Measurements from ENCODE around the gene CLCF1. TPM values are rescaled to one million over a fixed set of nuclear protein-coding genes. Genes with fewer than 3 reads are reported as not detected.

The CLCF1 gene
- total and polyA plus RNA-seq, 2 experiments from 2014 or later, result 0.16 to 2.4 TPM

DNA sequence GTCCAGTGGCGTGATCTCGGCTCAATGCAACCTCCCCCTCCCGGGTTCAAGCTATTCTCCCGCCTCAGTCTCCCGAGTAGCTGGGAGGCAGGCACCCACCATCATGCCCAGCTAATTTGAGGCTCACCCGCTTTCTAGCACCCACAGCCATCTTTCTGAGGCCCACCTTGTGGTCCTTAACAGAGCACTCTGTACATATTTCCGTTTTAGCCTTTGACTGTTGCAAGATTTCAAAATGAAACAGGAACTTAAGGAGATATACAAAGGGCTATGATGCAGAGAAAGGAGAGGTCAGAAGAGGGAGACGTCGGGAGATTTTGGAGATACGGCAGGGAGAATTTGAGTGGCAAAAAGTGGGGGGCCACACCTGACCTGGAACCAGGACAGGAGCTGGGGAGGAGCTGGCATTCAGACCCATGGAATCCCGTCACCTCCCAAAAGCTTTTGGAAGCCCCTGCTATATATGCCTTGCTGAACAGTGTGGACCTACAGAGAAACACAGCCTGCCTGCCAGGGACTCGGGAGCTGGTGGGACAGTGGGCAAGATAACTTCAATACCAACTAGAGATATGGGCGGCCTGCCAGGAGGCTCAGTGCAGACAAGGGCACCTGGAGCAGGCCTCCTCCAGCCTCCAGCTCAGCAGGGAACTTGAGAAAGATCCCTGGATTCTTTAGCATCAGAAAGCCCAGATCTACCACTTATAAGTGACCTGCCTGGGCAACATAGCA, 8.0 kb upstream of the CLCF1 start:
- H3K27ac ChIP-seq, result no peak overlapping the region
- no peak for TF ChIP-seq CTCF (IDR thresholded peaks at IDR 0.05; ENCODE audit: low read depth, low read length)
- H3K27me3 ChIP-seq, result peaks cover 27% of the 10 kb centered on the region
- H3K9me3 ChIP-seq (ENCODE audit: low read depth), result no peaks in the 10 kb centered on the region
- H3K36me3 ChIP-seq, result no peaks in the 10 kb centered on the region
- DNase-seq (ENCODE audit: low read depth in 1 of 2, low spot score in 1 of 2), result no peak
- no peak overlapping the region for H3K4me3 ChIP-seq
- no peaks in the 10 kb centered on the region for H3K4me1 ChIP-seq (ENCODE audit: low read depth)

DNA sequence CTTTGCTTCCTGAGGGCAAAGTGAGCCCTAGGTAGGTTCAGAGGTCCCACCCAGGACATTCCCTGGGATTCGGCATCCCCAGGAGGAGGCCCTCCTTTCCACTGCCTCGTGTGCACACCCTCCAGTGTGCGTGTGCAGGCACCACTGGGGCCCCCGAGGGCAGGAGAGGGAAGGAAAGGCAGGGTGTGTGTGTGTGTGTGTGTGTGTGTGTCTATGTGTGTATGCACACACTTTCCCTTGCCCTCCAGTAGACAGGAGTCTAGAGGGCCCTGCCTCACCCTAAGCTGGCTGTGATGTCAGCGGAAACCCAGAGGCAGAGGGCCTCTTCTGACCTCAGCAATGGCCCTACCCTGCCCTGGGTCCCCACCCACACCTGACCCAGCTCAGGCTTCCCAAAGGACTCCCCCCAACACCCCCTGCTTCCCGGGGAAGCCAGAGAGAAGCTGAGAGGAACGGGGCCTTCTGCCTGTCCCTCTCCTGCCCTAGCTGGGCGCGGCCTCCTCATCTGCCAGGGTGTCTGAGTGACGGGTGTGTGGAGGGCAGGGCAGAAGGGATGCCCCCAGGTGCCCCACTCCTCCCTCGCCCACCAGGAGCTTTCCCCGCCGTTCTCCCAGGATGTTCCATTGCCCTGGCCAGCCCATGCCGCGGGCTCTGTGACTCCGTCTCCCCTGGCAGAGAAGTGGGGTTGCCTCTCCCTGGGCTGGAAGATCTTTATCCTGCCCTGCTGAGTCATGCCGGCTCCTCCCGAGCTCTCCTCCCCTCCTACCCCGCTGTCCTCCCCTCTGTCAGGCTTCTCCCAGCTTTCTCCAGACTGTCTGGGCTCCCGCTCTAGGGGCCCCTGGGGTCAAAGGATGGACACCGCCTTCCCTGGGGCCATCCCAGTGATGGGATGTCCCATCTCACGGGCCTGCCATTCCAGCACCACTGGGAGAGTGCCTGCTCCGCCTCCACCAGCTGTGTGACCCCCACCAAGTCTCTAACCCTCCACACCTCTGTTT, 6.0 kb upstream of the CLCF1 start:
- DNase-seq (ENCODE audit: low read depth in 1 of 2, low spot score in 1 of 2), result no peak
- Histone ChIP-seq H3K36me3 (no peaks in the 10 kb centered on the region), H3K4me1 (ENCODE audit: low read depth) (no peaks in the 10 kb centered on the region), H3K27me3 (peaks cover 37% of the 10 kb centered on the region), H3K9me3 (ENCODE audit: low read depth) (no peaks in the 10 kb centered on the region), H3K4me3 (no peak overlapping the region), H3K27ac (no peak overlapping the region)
- TF ChIP-seq CTCF (IDR thresholded peaks at IDR 0.05; ENCODE audit: low read depth, low read length), result no peak

DNA sequence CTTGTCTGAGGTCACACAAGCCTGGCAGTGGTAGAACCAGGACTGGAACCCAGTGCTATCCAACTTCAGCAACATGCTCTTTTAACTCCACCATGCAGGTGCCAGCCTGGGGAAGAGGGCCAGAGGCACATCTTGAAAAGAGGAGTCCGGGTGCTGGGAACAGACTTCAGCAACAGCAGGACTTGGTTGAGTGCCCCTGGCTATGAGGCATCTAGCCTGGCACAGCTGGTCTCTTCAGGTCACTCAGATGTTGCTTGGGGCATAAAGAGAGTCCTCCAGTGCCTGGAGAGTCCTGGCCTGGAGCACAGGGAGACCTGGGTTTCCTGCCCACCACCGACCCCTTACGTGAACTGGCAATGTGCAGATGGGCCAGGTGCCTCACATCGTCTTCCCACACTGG, 5.1 kb upstream of the CLCF1 start:
- Histone ChIP-seq H3K36me3 (no peaks in the 10 kb centered on the region), H3K4me3 (no peak overlapping the region), H3K27ac (no peak overlapping the region), H3K9me3 (ENCODE audit: low read depth) (no peaks in the 10 kb centered on the region), H3K4me1 (ENCODE audit: low read depth) (peaks cover 5% of the 10 kb centered on the region), H3K27me3 (peaks cover 41% of the 10 kb centered on the region)
- no peak for DNase-seq (ENCODE audit: low read depth in 1 of 2, low spot score in 1 of 2)
- no peak for TF ChIP-seq CTCF (IDR thresholded peaks at IDR 0.05; ENCODE audit: low read depth, low read length)

GRCh38 chr11:67376873-67377808, 3.7 kb upstream of the CLCF1 start:
- Histone ChIP-seq H3K27ac (no peak overlapping the region), H3K36me3 (no peaks in the 10 kb centered on the region), H3K4me1 (ENCODE audit: low read depth) (peaks cover 7% of the 10 kb centered on the region), H3K27me3 (peaks cover 41% of the 10 kb centered on the region), H3K9me3 (ENCODE audit: low read depth) (no peaks in the 10 kb centered on the region), H3K4me3 (no peak overlapping the region)
- TF ChIP-seq CTCF (IDR thresholded peaks at IDR 0.05; ENCODE audit: low read depth, low read length), result no peak
- DNase-seq (ENCODE audit: low read depth in 1 of 2, low spot score in 1 of 2), result no peak

Measured in cardiac muscle cell (in vitro differentiated cells and primary cell).